ENCODE results near the gene EFNA2. TPM values are rescaled to one million over a fixed set of nuclear protein-coding genes. Genes with fewer than 3 reads are reported as not detected.
"Not testable (repeated sequence)": the region's sequence is repeated elsewhere in the genome, so short reads cannot be mapped to it uniquely, and the experiment has no call there.

Gene EFNA2
- total RNA-seq, 1 donor, result not detected

GRCh38 chr19:1245494-1246264 is 40.0 kb upstream of the EFNA2 start:
- Histone ChIP-seq H3K27me3 (ENCODE audit: insufficient read depth, low read length) (no peaks in the 10 kb centered on the region), H3K4me1 (ENCODE audit: insufficient read depth, low read length) (peaks cover 57% of the 10 kb centered on the region), H3K4me3 (ENCODE audit: low read length) (no peak overlapping the region), H3K9me3 (ENCODE audit: low read depth, low read length) (no peaks in the 10 kb centered on the region)

GRCh38 chr19:1246265-1247087 is 39.2 kb upstream of the EFNA2 start:
- H3K27me3 ChIP-seq (ENCODE audit: insufficient read depth, low read length); H3K9me3 ChIP-seq (ENCODE audit: low read depth, low read length); H3K4me3 ChIP-seq (ENCODE audit: low read length): not testable (repeated sequence)
- H3K4me1 ChIP-seq (ENCODE audit: insufficient read depth, low read length), result peaks cover 49% of the 10 kb centered on the region

GRCh38 chr19:1247748-1248138 is 37.9 kb upstream of the EFNA2 start:
- H3K4me1 ChIP-seq (ENCODE audit: insufficient read depth, low read length), result peaks cover 39% of the 10 kb centered on the region
- H3K27me3 ChIP-seq (ENCODE audit: insufficient read depth, low read length), result no peaks in the 10 kb centered on the region
- H3K9me3 ChIP-seq (ENCODE audit: low read depth, low read length), result no peaks in the 10 kb centered on the region
- H3K4me3 ChIP-seq (ENCODE audit: low read length), result peak overlapping the region; percentile 52

- Histone ChIP-seq H3K27me3 (ENCODE audit: insufficient read depth, low read length) (no peaks in the 10 kb centered on the region), H3K4me1 (ENCODE audit: insufficient read depth, low read length) (peaks cover 35% of the 10 kb centered on the region), H3K9me3 (ENCODE audit: low read depth, low read length) (no peaks in the 10 kb centered on the region), H3K4me3 (ENCODE audit: low read length) (peak within 1 kb of the TSS; percentile 52)
Observed at GRCh38 chr19:1248139-1248785, 37.4 kb upstream of the EFNA2 start, which contains the start of gene MIDN. Gene MIDN, plus strand, starts transcription at chr19:1248583. Its CDS starts 1,714 bp downstream, at chr19:1250297.

- Histone ChIP-seq H3K4me3 (ENCODE audit: low read length) (peak overlapping the region; percentile 52), H3K4me1 (ENCODE audit: insufficient read depth, low read length) (peaks cover 35% of the 10 kb centered on the region), H3K9me3 (ENCODE audit: low read depth, low read length) (no peaks in the 10 kb centered on the region), H3K27me3 (ENCODE audit: insufficient read depth, low read length) (no peaks in the 10 kb centered on the region)
Observed at GRCh38 chr19:1248786-1249297, 36.8 kb upstream of the EFNA2 start.

- no peaks in the 10 kb centered on the region for H3K9me3 ChIP-seq (ENCODE audit: low read depth, low read length)
- H3K4me3 ChIP-seq (ENCODE audit: low read length), result peak overlapping the region; percentile 91
- peaks cover 35% of the 10 kb centered on the region for H3K4me1 ChIP-seq (ENCODE audit: insufficient read depth, low read length)
- no peaks in the 10 kb centered on the region for H3K27me3 ChIP-seq (ENCODE audit: insufficient read depth, low read length)
Observed at GRCh38 chr19:1249298-1249989, 36.2 kb upstream of the EFNA2 start.

GRCh38 chr19:1249990-1250436 is 35.7 kb upstream of the EFNA2 start:
- H3K4me1 ChIP-seq (ENCODE audit: insufficient read depth, low read length), result peaks cover 35% of the 10 kb centered on the region
- H3K4me3 ChIP-seq (ENCODE audit: low read length), result peak overlapping the region; percentile 91

GRCh38 chr19:1250437-1251260 is 35.0 kb upstream of the EFNA2 start:
- H3K4me1 ChIP-seq (ENCODE audit: insufficient read depth, low read length), result peaks cover 36% of the 10 kb centered on the region
- H3K9me3 ChIP-seq (ENCODE audit: low read depth, low read length), result no peaks in the 10 kb centered on the region
- H3K27me3 ChIP-seq (ENCODE audit: insufficient read depth, low read length), result no peaks in the 10 kb centered on the region
- H3K4me3 ChIP-seq (ENCODE audit: low read length), result peak overlapping the region; percentile 91

More at GRCh38 chr19:1249990-1250436, 35.7 kb upstream of the EFNA2 start:
- Histone ChIP-seq H3K27me3 (ENCODE audit: insufficient read depth, low read length) (no peaks in the 10 kb centered on the region), H3K9me3 (ENCODE audit: low read depth, low read length) (no peaks in the 10 kb centered on the region)

GRCh38 chr19:1251330-1252220 is 34.1 kb upstream of the EFNA2 start:
- Histone ChIP-seq H3K9me3 (ENCODE audit: low read depth, low read length) (no peaks in the 10 kb centered on the region), H3K4me3 (ENCODE audit: low read length) (peak overlapping the region; percentile 91), H3K27me3 (ENCODE audit: insufficient read depth, low read length) (no peaks in the 10 kb centered on the region), H3K4me1 (ENCODE audit: insufficient read depth, low read length) (peaks cover 45% of the 10 kb centered on the region)

GRCh38 chr19:1252221-1252820 is 33.4 kb upstream of the EFNA2 start:
- Histone ChIP-seq H3K27me3 (ENCODE audit: insufficient read depth, low read length) (no peaks in the 10 kb centered on the region), H3K4me3 (ENCODE audit: low read length) (peak overlapping the region; percentile 91), H3K4me1 (ENCODE audit: insufficient read depth, low read length) (peaks cover 51% of the 10 kb centered on the region), H3K9me3 (ENCODE audit: low read depth, low read length) (no peaks in the 10 kb centered on the region)

GRCh38 chr19:1252821-1253513 is 32.7 kb upstream of the EFNA2 start:
- peak overlapping the region; percentile 91 for H3K4me3 ChIP-seq (ENCODE audit: low read length)
- H3K9me3 ChIP-seq (ENCODE audit: low read depth, low read length), result no peaks in the 10 kb centered on the region
- H3K4me1 ChIP-seq (ENCODE audit: insufficient read depth, low read length), result peaks cover 51% of the 10 kb centered on the region
- H3K27me3 ChIP-seq (ENCODE audit: insufficient read depth, low read length), result no peaks in the 10 kb centered on the region

GRCh38 chr19:1253514-1254080 is 32.1 kb upstream of the EFNA2 start:
- peak overlapping the region; percentile 41 for H3K4me3 ChIP-seq (ENCODE audit: low read length)
- no peaks in the 10 kb centered on the region for H3K27me3 ChIP-seq (ENCODE audit: insufficient read depth, low read length)
- H3K9me3 ChIP-seq (ENCODE audit: low read depth, low read length), result no peaks in the 10 kb centered on the region
- peaks cover 54% of the 10 kb centered on the region for H3K4me1 ChIP-seq (ENCODE audit: insufficient read depth, low read length)

All from mononuclear cell (primary cell).